GM12878 (cell line): ENCODE results near the gene MUC21. TPM values are rescaled to one million over a fixed set of nuclear protein-coding genes. Genes with fewer than 3 reads are reported as not detected.

Experiments
- ATF2 ChIP-seq: IDR thresholded peaks from 2 replicates; pipeline ENCODE4 v1.6.1; 2012; ENCODE audit warnings: low read length, inconsistent platforms
- E2F4 ChIP-seq: IDR thresholded peaks from 2 replicates; pipeline ENCODE4 v1.6.1; 2012; ENCODE audit warnings: low read depth, low read length, improper control_type of control experiment
- HDGF ChIP-seq: fragments of 450-650 bp; IDR thresholded peaks from 2 replicates; pipeline ENCODE4 v1.6.1; 2016; ENCODE audit warnings: antibody characterized with exemption
- NFXL1 ChIP-seq: fragments of 450-650 bp; IDR thresholded peaks from 2 replicates; pipeline ENCODE4 v1.6.1; 2017; ENCODE audit warnings: antibody characterized with exemption, mild to moderate bottlenecking, borderline replicate concordance
- NR2C1 ChIP-seq: fragments of 450-650 bp; IDR thresholded peaks from 2 replicates; pipeline ENCODE4 v1.6.1; 2017; ENCODE audit warnings: antibody characterized with exemption, mild to moderate bottlenecking, moderate library complexity
- RB1 ChIP-seq: fragments of 450-650 bp; formaldehyde crosslinking; IDR thresholded peaks from 2 replicates; pipeline ENCODE4 v1.6.1; 2017; ENCODE audit warnings: mild to moderate bottlenecking, borderline replicate concordance
- SREBF2 ChIP-seq: IDR thresholded peaks from 2 replicates; pipeline ENCODE4 v1.6.1; 2012; ENCODE audit warnings: mild to moderate bottlenecking, low read length
- ZNF217 ChIP-seq: fragments of 450-650 bp; IDR thresholded peaks from 2 replicates; pipeline ENCODE4 v1.6.1; 2017; ENCODE audit warnings: antibody characterized with exemption, mild to moderate bottlenecking
- polyA plus RNA-seq, 11 experiments: library from polyadenylated mRNA; depleted of rRNA in 4 of 11; unstranded in 6 of 11; stranded (reverse) in 5 of 11; fragments of >200 nt; fragmentation: Nextera tagmentation in 4 of 11; fragmentation: Illumina TruSeq in 1 of 11; extraction: Ambion mirVana in 4 of 11; extraction: Trizol in 1 of 11; gene quantifications; 1 replicate in 1 of 11; 2 replicates in 10 of 11; pipeline versions ENCODE4 v1.2.1 to v1.2.3, GENCODE V29; 2011 to 2016; ENCODE audit warnings: inconsistent platforms in 2 of 11, missing spikeins in 2 of 11, low read depth in 1 of 11
- total RNA-seq, 4 experiments: library from RNA; depleted of rRNA in 3 of 4; stranded (reverse); fragments of >200 nt in 3 of 4; fragmentation: Illumina TruSeq in 1 of 4; extraction: Trizol in 1 of 4; gene quantifications; 2 replicates each; pipeline versions ENCODE4 v1.2.1 to v1.2.3, GENCODE V29; 2013 to 2021

MUC21 gene
- total and polyA plus RNA-seq, 10 of the 15 experiments (the other 5 are each of a cell fraction or from before 2014, with no cell fraction given) = 0.02 TPM; not detected in 9

GRCh38 chr6:31038559-31038958 lies 55.0 kb downstream of the MUC21 start (continued):
- TF ChIP-seq ATF2 (no peak), HDGF (no peak), RB1 (no peak), SREBF2 (no peak), NR2C1 (no peak), E2F4 (no peak), NFXL1 (no peak), ZNF217 (no peak)
- TF ChIP-seq, all 136 proteins: peak for 0

Other genes with a start within 250 kb of the MUC21 start
Only the 7 nearest of the 15 such genes appear.
- gene DDR1, start 99.2 kb upstream of the MUC21 start, total RNA-seq (2014; rRNA removed) = 17.9 and 18.3 TPM in 2 replicates
- gene DDR1, start 99.2 kb upstream of the MUC21 start, total RNA-seq (2014; rRNA removed; fragmentation: Illumina TruSeq; extraction: Trizol) = 11.2 and 11.6 TPM in 2 replicates
- gene DDR1, start 99.2 kb upstream of the MUC21 start, total RNA-seq (2021) = 39.0 and 39.9 TPM in 2 replicates
- 19.2 and 27.8 TPM in 2 replicates for gene DDR1, start 99.2 kb upstream of the MUC21 start, polyA plus RNA-seq (2011; rRNA removed)
- gene DDR1, start 99.2 kb upstream of the MUC21 start, polyA plus RNA-seq (2014; fragmentation: Illumina TruSeq; extraction: Trizol) = 8.0 and 12.2 TPM in 2 replicates
- 1 to 10 TPM; 1.1 to 2.2 TPM for gene DDR1, start 99.2 kb upstream of the MUC21 start, polyA plus RNA-seq (2014; fragmentation: Nextera tagmentation; extraction: Ambion mirVana)
- gene DDR1, start 99.2 kb upstream of the MUC21 start, polyA plus RNA-seq (2014; rRNA removed) = 21.5 and 23.0 TPM in 2 replicates
- 1 to 10 TPM; 8.9 to 9.1 TPM for gene DDR1, start 99.2 kb upstream of the MUC21 start, polyA plus RNA-seq (2016; fragmentation: Nextera tagmentation; extraction: Ambion mirVana)
- gene GTF2H4, start 75.5 kb upstream of the MUC21 start, total RNA-seq (2014; rRNA removed) = 16.8 and 17.3 TPM in 2 replicates
- 20.4 and 24.2 TPM in 2 replicates for gene GTF2H4, start 75.5 kb upstream of the MUC21 start, total RNA-seq (2014; rRNA removed; fragmentation: Illumina TruSeq; extraction: Trizol)
- 43.4 and 43.8 TPM in 2 replicates for gene GTF2H4, start 75.5 kb upstream of the MUC21 start, total RNA-seq (2021)
- gene GTF2H4, start 75.5 kb upstream of the MUC21 start, polyA plus RNA-seq (2011; rRNA removed) = 20.8 and 43.4 TPM in 2 replicates
- gene GTF2H4, start 75.5 kb upstream of the MUC21 start, polyA plus RNA-seq (2014; fragmentation: Illumina TruSeq; extraction: Trizol) = 39.5 and 40.3 TPM in 2 replicates
- gene GTF2H4, start 75.5 kb upstream of the MUC21 start, polyA plus RNA-seq (2014; fragmentation: Nextera tagmentation; extraction: Ambion mirVana) = 1 to 10 TPM; 1.1 to 2.2 TPM
- 41.0 and 55.8 TPM in 2 replicates for gene GTF2H4, start 75.5 kb upstream of the MUC21 start, polyA plus RNA-seq (2014; rRNA removed)
- 10 to 100 TPM in 1 of 2 experiments, 1 to 10 TPM in 1; 9.2 to 12.4 TPM for gene GTF2H4, start 75.5 kb upstream of the MUC21 start, polyA plus RNA-seq (2016; fragmentation: Nextera tagmentation; extraction: Ambion mirVana)
- 61.6 and 70.7 TPM in 2 replicates for gene VARS2, start 69.5 kb upstream of the MUC21 start, total RNA-seq (2014; rRNA removed)
- gene VARS2, start 69.5 kb upstream of the MUC21 start, total RNA-seq (2014; rRNA removed; fragmentation: Illumina TruSeq; extraction: Trizol) = 28.2 and 30.3 TPM in 2 replicates
- 64.3 and 71.2 TPM in 2 replicates for gene VARS2, start 69.5 kb upstream of the MUC21 start, total RNA-seq (2021)
- gene VARS2, start 69.5 kb upstream of the MUC21 start, polyA plus RNA-seq (2011; rRNA removed) = 34.6 and 59.9 TPM in 2 replicates
- gene VARS2, start 69.5 kb upstream of the MUC21 start, polyA plus RNA-seq (2014; fragmentation: Illumina TruSeq; extraction: Trizol) = 21.8 and 38.1 TPM in 2 replicates
- gene VARS2, start 69.5 kb upstream of the MUC21 start, polyA plus RNA-seq (2014; fragmentation: Nextera tagmentation; extraction: Ambion mirVana) = 1 to 10 TPM; 3.8 to 4.3 TPM
- gene VARS2, start 69.5 kb upstream of the MUC21 start, polyA plus RNA-seq (2014; rRNA removed) = 56.0 and 56.4 TPM in 2 replicates
- 10 to 100 TPM; 47.2 to 51.0 TPM for gene VARS2, start 69.5 kb upstream of the MUC21 start, polyA plus RNA-seq (2016; fragmentation: Nextera tagmentation; extraction: Ambion mirVana)
- gene SFTA2, start 51.5 kb upstream of the MUC21 start, total RNA-seq (2014; rRNA removed) = 0.38 TPM in 1 of 2 replicates, not detected in the other
- 0.36 TPM in 1 of 2 replicates, not detected in the other for gene SFTA2, start 51.5 kb upstream of the MUC21 start, total RNA-seq (2014; rRNA removed; fragmentation: Illumina TruSeq; extraction: Trizol)
- 0.92 and 0.93 TPM in 2 replicates for gene SFTA2, start 51.5 kb upstream of the MUC21 start, total RNA-seq (2021)
- not detected in 2 replicates for gene SFTA2, start 51.5 kb upstream of the MUC21 start, polyA plus RNA-seq (2011; rRNA removed)
- gene SFTA2, start 51.5 kb upstream of the MUC21 start, polyA plus RNA-seq (2014; fragmentation: Illumina TruSeq; extraction: Trizol) = 0.26 TPM in 1 of 2 replicates, not detected in the other
- gene SFTA2, start 51.5 kb upstream of the MUC21 start, polyA plus RNA-seq (2014; fragmentation: Nextera tagmentation; extraction: Ambion mirVana) = under 1 TPM; 0.31 to 0.53 TPM
- 0.27 TPM in 1 of 2 replicates, not detected in the other for gene SFTA2, start 51.5 kb upstream of the MUC21 start, polyA plus RNA-seq (2014; rRNA removed)
- under 1 TPM in 1 of 2 experiments, not detected in 1; 0.15 TPM for gene SFTA2, start 51.5 kb upstream of the MUC21 start, polyA plus RNA-seq (2016; fragmentation: Nextera tagmentation; extraction: Ambion mirVana)
- 0.68 and 0.76 TPM in 2 replicates for gene MUCL3, start 42.7 kb upstream of the MUC21 start, total RNA-seq (2014; rRNA removed)
- gene MUCL3, start 42.7 kb upstream of the MUC21 start, total RNA-seq (2014; rRNA removed; fragmentation: Illumina TruSeq; extraction: Trizol) = 0.54 and 0.64 TPM in 2 replicates
- gene MUCL3, start 42.7 kb upstream of the MUC21 start, total RNA-seq (2021) = 0.28 and 0.48 TPM in 2 replicates
- 0.03 TPM in 2 replicates for gene MUCL3, start 42.7 kb upstream of the MUC21 start, polyA plus RNA-seq (2011; rRNA removed)
- gene MUCL3, start 42.7 kb upstream of the MUC21 start, polyA plus RNA-seq (2014; fragmentation: Illumina TruSeq; extraction: Trizol) = 0.73 and 1.4 TPM in 2 replicates
- gene MUCL3, start 42.7 kb upstream of the MUC21 start, polyA plus RNA-seq (2014; fragmentation: Nextera tagmentation; extraction: Ambion mirVana) = 1 to 10 TPM; 1.2 to 1.4 TPM
- gene MUCL3, start 42.7 kb upstream of the MUC21 start, polyA plus RNA-seq (2014; rRNA removed) = 0.79 and 0.83 TPM in 2 replicates
- under 1 TPM; 0.04 to 0.08 TPM for gene MUCL3, start 42.7 kb upstream of the MUC21 start, polyA plus RNA-seq (2016; fragmentation: Nextera tagmentation; extraction: Ambion mirVana)
- under 0.01 TPM in 2 replicates for gene MUC22, start 26.8 kb downstream of the MUC21 start, total RNA-seq (2014; rRNA removed)
- gene MUC22, start 26.8 kb downstream of the MUC21 start, total RNA-seq (2014; rRNA removed; fragmentation: Illumina TruSeq; extraction: Trizol) = 0.09 TPM in 1 of 2 replicates, not detected in the other
- gene MUC22, start 26.8 kb downstream of the MUC21 start, total RNA-seq (2021) = 0.03 TPM in 1 of 2 replicates, not detected in the other
- gene MUC22, start 26.8 kb downstream of the MUC21 start, polyA plus RNA-seq (2011; rRNA removed) = not detected in 2 replicates
- gene MUC22, start 26.8 kb downstream of the MUC21 start, polyA plus RNA-seq (2014; fragmentation: Illumina TruSeq; extraction: Trizol) = 0.06 TPM in 2 replicates
- gene MUC22, start 26.8 kb downstream of the MUC21 start, polyA plus RNA-seq (2014; fragmentation: Nextera tagmentation; extraction: Ambion mirVana) = under 1 TPM in 1 of 2 experiments, not detected in 1; 0.06 TPM
- 0.01 and 0.03 TPM in 2 replicates for gene MUC22, start 26.8 kb downstream of the MUC21 start, polyA plus RNA-seq (2014; rRNA removed)
- not detected for gene MUC22, start 26.8 kb downstream of the MUC21 start, polyA plus RNA-seq (2016; fragmentation: Nextera tagmentation; extraction: Ambion mirVana)
- gene C6orf15, start 128.9 kb downstream of the MUC21 start, total RNA-seq (2014; rRNA removed) = not detected in 2 replicates
- gene C6orf15, start 128.9 kb downstream of the MUC21 start, total RNA-seq (2014; rRNA removed; fragmentation: Illumina TruSeq; extraction: Trizol) = not detected in 2 replicates
- not detected in 2 replicates for gene C6orf15, start 128.9 kb downstream of the MUC21 start, total RNA-seq (2021)
- not detected in 2 replicates for gene C6orf15, start 128.9 kb downstream of the MUC21 start, polyA plus RNA-seq (2011; rRNA removed)
- not detected in 2 replicates for gene C6orf15, start 128.9 kb downstream of the MUC21 start, polyA plus RNA-seq (2014; fragmentation: Illumina TruSeq; extraction: Trizol)
- not detected for gene C6orf15, start 128.9 kb downstream of the MUC21 start, polyA plus RNA-seq (2014; fragmentation: Nextera tagmentation; extraction: Ambion mirVana)
- gene C6orf15, start 128.9 kb downstream of the MUC21 start, polyA plus RNA-seq (2014; rRNA removed) = not detected in 2 replicates
- gene C6orf15, start 128.9 kb downstream of the MUC21 start, polyA plus RNA-seq (2016; fragmentation: Nextera tagmentation; extraction: Ambion mirVana) = not detected